Progenitor cell of endocrine pancreas (in vitro differentiated cells): Measurements from ENCODE around the gene NRGN. TPM values are rescaled to one million over a fixed set of nuclear protein-coding genes. Genes with fewer than 3 reads are reported as not detected.
A peak's percentile ranks its signal among the peaks of the same experiment; 100 is the strongest.
"Not testable (repeated sequence)": the region's sequence is repeated elsewhere in the genome, so short reads cannot be mapped to it uniquely, and the experiment has no call there.

ENCODE experiments used
- DNase-seq: peaks from one replicate; pipeline ENCODE4 v3.0.0; 2021; ENCODE audit warnings: low spot score; ENCODE audit not compliant: unreplicated experiment
- H3K27ac Mint-ChIP-seq: 2 replicates; pipeline ENCODE4 v1.8.0; 2021; ENCODE audit warnings: mild to moderate bottlenecking, moderate library complexity, mixed read lengths
- H3K27me3 Mint-ChIP-seq: 2 replicates; pipeline ENCODE4 v1.8.0; 2021; ENCODE audit warnings: mixed read lengths
- H3K36me3 Mint-ChIP-seq: 2 replicates; pipeline ENCODE4 v1.8.0; 2022; ENCODE audit warnings: mixed read lengths; ENCODE audit not compliant: insufficient read depth
- H3K4me1 Mint-ChIP-seq: 2 replicates; pipeline ENCODE4 v1.8.0; 2021; ENCODE audit warnings: low read depth, mixed read lengths
- H3K4me3 Mint-ChIP-seq: 2 replicates; pipeline ENCODE4 v1.8.0; 2021; ENCODE audit warnings: low read depth, mild to moderate bottlenecking, moderate library complexity, mixed read lengths
- H3K9me3 Mint-ChIP-seq: 2 replicates; pipeline ENCODE4 v1.8.0; 2021; ENCODE audit warnings: low read depth, mixed read lengths
- CTCF ChIP-seq: fragments of 200-600 bp; sonication (generic); IDR thresholded peaks from one replicate; pipeline ENCODE4 v1.5.0; 2021; ENCODE audit warnings: antibody characterized with exemption, mild to moderate bottlenecking; ENCODE audit not compliant: unreplicated experiment
- total RNA-seq: library from RNA; stranded (reverse); gene quantifications from 2 replicates; pipeline ENCODE4 v1.2.1, GENCODE V29; 2021

NRGN gene
- total RNA-seq, 1 donor from 2014 or later = 5.9 TPM

GRCh38 chr11:124766156-124766555 lies 26.4 kb downstream of the NRGN start:
- H3K27me3 Mint-ChIP-seq = peaks cover 11% of the 10 kb centered on the region
- no peak overlapping the region for H3K4me3 Mint-ChIP-seq
- no peak for TF ChIP-seq CTCF

GRCh38 chr11:124768914-124769313 lies 29.2 kb downstream of the NRGN start:
- TF ChIP-seq CTCF = no peak
- H3K4me1 Mint-ChIP-seq = peaks cover 9% of the 10 kb centered on the region
- H3K4me3 Mint-ChIP-seq = no peak overlapping the region
- H3K36me3 Mint-ChIP-seq = peaks cover 15% of the 10 kb centered on the region
- no peak for DNase-seq
- H3K27me3 Mint-ChIP-seq = no peaks in the 10 kb centered on the region
- no peak overlapping the region for H3K27ac Mint-ChIP-seq
- no peaks in the 10 kb centered on the region for H3K9me3 Mint-ChIP-seq

More at GRCh38 chr11:124766156-124766555, 26.4 kb downstream of the NRGN start:
- H3K36me3 Mint-ChIP-seq = peaks cover 8% of the 10 kb centered on the region
- no peaks in the 10 kb centered on the region for H3K9me3 Mint-ChIP-seq
- H3K4me1 Mint-ChIP-seq = peaks cover 16% of the 10 kb centered on the region
- DNase-seq = no peak
- no peak overlapping the region for H3K27ac Mint-ChIP-seq

GRCh38 chr11:124769806-124770774 lies 30.3 kb downstream of the NRGN start:
- Mint-ChIP-seq H3K4me3 (no peak overlapping the region), H3K36me3 (peaks cover 15% of the 10 kb centered on the region), H3K27me3 (no peaks in the 10 kb centered on the region), H3K4me1 (peaks cover 11% of the 10 kb centered on the region), H3K27ac (peak overlapping the region; percentile 52), H3K9me3 (no peaks in the 10 kb centered on the region)
- no peak for DNase-seq
- TF ChIP-seq CTCF = no peak

- H3K4me3 Mint-ChIP-seq, H3K27ac Mint-ChIP-seq, DNase-seq, H3K9me3 Mint-ChIP-seq, H3K27me3 Mint-ChIP-seq: not testable (repeated sequence)
- peaks cover 19% of the 10 kb centered on the region for H3K4me1 Mint-ChIP-seq
- peaks cover 17% of the 10 kb centered on the region for H3K36me3 Mint-ChIP-seq
These were observed 31.2 kb downstream of the NRGN start for GRCh38 chr11:124770959-124771358.

- no peak for TF ChIP-seq CTCF
- Mint-ChIP-seq H3K4me3 (no peak overlapping the region), H3K36me3 (peaks cover 17% of the 10 kb centered on the region), H3K27me3 (no peaks in the 10 kb centered on the region), H3K9me3 (peaks cover 2% of the 10 kb centered on the region), H3K27ac (no peak overlapping the region), H3K4me1 (peaks cover 23% of the 10 kb centered on the region)
- DNase-seq = no peak
These were observed 37.3 kb downstream of the NRGN start for GRCh38 chr11:124776865-124777645.
